HG03521 (cell line): ENCODE measurements around the gene CARD14.

Source experiments
- ATAC-seq: cut with Tn5 transposase; IDR thresholded peaks from one replicate; pipeline ENCODE4 v1.9.1; 2021; ENCODE audit warnings: mild to moderate bottlenecking, moderate library complexity; ENCODE audit not compliant: unreplicated experiment

CARD14 gene

GRCh38 chr17:80209765-80210164, 39.9 kb downstream of the CARD14 start:
- ATAC-seq = no peak

- no peak for ATAC-seq
These were observed 40.7 kb downstream of the CARD14 start for GRCh38 chr17:80210348-80211108.

GRCh38 chr17:80212109-80212508, 42.3 kb downstream of the CARD14 start:
- no peak for ATAC-seq

GRCh38 chr17:80212511-80212910, 42.7 kb downstream of the CARD14 start:
- ATAC-seq = no peak

- ATAC-seq = no peak
These were observed 43.3 kb downstream of the CARD14 start for GRCh38 chr17:80212962-80213642.

GRCh38 chr17:80213643-80213975, 43.8 kb downstream of the CARD14 start:
- ATAC-seq = no peak

GRCh38 chr17:80214012-80214877, 44.4 kb downstream of the CARD14 start:
- no peak for ATAC-seq

- no peak for ATAC-seq
These were observed 45.0 kb downstream of the CARD14 start for GRCh38 chr17:80214878-80215210.

- no peak for ATAC-seq
These were observed 46.9 kb downstream of the CARD14 start for GRCh38 chr17:80216473-80217456.

- ATAC-seq = no peak
These were observed 48.0 kb downstream of the CARD14 start for GRCh38 chr17:80217703-80218362.

DNA sequence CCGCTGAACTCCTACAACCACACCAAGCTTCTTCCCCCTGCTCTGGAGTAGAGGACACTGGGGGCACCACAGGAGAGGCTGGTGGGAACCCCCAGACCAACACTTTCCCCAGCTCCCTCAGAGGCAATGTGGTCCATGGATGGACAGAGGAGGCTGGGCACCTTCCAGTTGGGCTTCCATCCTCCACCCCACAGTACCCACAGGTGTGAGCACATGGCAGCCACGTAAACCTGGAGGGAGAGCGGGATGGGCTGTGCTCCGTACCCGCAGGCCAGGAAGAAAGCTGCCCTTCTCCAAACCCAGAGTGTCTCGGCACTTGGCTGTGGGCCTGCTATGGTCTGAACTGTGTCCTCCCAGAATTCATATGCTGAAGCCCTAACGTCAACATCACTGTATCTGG, 48.6 kb downstream of the CARD14 start:
- ATAC-seq = no peak

DNA sequence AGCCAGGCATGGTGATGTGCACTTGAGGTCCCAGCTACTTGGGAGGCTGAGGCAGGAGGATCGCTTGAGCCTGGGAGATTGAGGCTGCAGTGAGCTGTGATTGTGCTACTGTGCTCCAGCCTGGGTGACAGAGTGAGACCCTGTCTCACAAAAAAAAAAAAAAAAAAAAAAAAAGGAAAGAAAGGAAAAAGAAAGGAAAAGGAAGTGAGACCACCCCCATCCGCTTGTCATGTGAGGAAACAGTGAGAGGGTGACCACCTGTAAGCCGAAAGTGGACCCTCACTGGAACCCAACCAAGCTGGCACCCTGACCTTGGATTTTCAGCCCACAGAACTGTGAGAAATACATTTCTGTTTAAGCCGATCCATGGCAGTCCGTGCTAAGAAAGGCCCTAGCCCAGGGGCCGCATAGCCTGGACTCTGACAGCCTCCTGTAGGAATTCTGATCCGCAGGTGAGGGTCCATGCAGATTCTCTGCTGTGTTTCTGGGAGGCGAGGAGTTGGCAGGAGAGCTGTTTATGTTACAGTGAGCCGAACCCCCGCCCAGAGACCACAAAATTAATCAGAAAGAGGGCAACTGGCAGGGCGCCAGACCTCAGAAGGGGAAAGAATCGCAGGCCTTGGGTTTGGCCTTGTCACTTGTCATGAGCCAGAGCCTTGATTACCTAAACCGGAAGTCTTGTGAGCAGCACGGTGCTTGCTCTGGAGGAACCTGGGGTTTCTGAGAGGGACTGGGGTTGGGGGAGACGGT, 49.4 kb downstream of the CARD14 start:
- ATAC-seq = no peak

- ATAC-seq = no peak
These were observed 49.9 kb downstream of the CARD14 start for GRCh38 chr17:80219763-80220053.

- ATAC-seq = no peak
These were observed 50.4 kb downstream of the CARD14 start, which contains the start of the genes SGSH and SLC26A11 for GRCh38 chr17:80220054-80220735. TSS of gene SGSH (minus strand) at chr17:80220333. CDS start at chr17:80220313, 20 bp downstream. TSS of gene SLC26A11 (plus strand) at chr17:80220427. CDS start at chr17:80221561, 1,134 bp downstream.

DNA sequence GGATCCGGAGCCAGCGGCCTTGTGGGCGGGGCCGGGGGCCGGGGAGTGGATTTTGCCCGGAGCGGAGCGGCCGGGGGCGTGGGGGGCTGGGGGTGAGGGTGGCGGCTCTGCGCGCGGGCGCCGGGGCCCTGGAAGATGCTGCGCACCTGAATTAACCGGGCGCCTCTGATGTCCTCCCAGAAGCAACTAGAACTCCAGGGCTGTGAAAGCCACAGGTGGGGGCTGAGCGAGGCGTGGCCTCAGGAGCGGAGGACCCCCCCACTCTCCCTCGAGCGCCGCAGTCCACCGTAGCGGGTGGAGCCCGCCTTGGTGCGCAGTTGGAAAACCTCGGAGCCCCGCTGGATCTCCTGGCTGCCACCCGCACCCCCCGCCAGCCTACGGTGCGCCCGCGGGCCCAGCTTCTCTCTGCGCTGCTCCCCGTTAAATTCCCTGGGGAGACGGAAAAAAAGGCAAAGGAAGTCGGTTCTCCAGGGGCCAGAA, 50.9 kb downstream of the CARD14 start:
- no peak for ATAC-seq

GRCh38 chr17:80221351-80222105, 51.7 kb downstream of the CARD14 start:
- no peak for ATAC-seq

DNA sequence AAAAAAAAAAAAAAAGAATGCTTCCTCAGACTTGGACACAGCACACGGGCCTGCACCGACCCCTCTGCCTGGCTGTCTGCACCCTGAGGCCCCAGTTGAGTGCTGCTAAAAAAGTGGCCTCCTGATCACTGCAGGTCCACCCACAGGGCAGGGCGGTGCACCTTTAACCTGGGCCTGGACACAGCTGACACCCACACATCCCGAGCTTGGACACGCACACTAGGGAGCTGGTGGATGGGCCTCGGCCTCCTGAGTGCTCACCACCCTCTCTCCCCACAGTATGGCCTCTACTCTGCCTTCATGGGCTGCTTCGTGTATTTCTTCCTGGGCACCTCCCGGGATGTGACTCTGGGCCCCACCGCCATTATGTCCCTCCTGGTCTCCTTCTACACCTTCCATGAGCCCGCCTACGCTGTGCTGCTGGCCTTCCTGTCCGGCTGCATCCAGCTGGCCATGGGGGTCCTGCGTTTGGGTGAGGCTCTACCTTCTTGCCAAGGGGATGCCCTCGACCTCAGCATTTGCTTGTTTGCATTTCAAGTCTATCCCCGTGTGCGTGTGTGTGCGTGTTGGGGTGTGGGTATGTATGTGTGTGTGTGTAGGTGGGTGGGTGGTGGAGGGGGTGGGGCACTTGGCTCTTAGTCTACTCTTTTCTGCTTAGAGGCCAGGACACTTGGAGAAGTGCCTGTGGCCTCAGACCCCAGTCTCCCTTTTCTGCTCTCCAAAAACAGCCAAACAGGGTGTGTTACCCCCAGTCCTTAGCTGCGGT, 52.7 kb downstream of the CARD14 start:
- ATAC-seq = no peak
